HG02840 (cell line): Measurements from ENCODE around the gene RGPD4.
"Not testable (repeated sequence)": the region's sequence is repeated elsewhere in the genome, so short reads cannot be mapped to it uniquely, and the experiment has no call there.

ENCODE experiments used
- ATAC-seq: cut with Tn5 transposase; IDR thresholded peaks from one replicate; pipeline ENCODE4 v1.9.1; 2021; ENCODE audit warnings: mild to moderate bottlenecking, moderate library complexity, moderate number of reproducible peaks; ENCODE audit not compliant: unreplicated experiment, low FRiP score

Gene RGPD4

DNA sequence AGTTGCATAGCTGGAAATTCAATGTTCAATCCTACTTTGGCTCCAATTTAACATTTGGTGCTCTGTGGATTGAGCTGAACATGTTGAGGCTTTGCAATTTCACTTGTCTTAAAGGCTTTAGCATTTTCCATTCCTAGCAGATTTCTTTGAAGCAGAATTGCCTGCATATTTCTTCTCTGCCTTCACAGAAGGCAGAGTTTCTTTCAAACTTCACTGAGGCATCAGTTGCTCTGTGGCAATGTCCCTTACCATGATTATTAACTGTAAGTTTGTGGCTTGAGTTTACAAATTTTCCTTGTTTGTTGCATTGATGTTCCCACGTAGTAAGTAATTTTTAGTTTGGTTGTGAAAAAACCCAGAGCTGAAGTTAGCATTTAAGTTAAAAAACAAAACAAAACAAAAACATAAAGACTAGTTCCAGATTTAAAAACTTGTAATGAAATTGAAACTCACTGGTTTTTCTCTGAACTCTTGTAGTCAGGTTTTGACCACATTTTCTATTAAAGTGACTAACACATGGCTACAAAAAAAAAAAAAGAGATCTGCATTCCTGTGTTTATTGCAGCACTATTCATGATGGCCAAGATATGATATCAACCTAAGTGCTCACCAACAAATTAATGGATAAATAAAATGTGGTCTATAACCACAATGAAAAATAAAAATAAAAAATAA is 90.1 kb downstream of the RGPD4 start:
- not testable (repeated sequence) for ATAC-seq

DNA sequence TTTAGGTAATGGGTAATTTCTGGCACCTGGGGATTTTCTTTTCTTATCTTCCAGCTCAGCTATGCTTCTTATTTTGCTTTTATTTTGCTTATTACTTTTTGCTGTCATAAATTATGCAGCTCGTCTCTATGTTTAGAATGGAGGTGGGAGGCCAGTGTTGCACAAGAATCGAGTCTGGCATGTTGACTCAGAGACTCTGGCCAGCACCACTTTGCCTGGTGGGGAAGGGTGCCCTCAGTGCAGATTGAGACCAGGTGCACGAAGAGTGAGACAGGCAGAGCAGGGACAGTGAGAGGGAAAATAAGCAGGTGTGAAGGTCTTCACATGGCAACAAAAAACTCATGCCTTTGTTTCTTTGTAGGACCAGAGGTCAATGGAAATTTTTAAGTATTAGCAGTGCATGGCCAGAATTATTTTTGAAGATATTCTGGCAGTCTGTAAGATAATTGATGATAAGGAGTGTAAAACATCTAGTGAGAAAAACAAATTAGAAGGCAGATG is 100.4 kb downstream of the RGPD4 start:
- ATAC-seq: no peak

DNA sequence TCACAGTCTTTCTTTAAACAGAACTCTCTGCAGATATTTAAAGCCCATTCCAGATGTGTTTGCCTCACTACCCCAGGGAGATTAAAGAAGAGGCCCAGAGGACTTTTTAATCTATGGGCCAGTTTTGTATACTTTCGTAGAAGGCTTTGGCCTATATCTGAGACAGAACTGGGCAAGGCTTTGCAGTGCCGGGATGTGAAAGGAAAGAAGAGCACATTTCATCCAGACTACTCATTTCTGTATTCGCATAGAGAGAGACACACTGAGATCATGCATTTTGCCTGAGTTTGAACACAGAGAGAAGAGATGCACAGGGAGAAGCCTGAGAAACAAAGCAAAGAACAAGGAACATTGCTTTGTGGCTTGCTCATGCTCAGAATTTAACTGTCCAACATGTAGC is 104.7 kb downstream of the RGPD4 start:
- ATAC-seq: no peak

DNA sequence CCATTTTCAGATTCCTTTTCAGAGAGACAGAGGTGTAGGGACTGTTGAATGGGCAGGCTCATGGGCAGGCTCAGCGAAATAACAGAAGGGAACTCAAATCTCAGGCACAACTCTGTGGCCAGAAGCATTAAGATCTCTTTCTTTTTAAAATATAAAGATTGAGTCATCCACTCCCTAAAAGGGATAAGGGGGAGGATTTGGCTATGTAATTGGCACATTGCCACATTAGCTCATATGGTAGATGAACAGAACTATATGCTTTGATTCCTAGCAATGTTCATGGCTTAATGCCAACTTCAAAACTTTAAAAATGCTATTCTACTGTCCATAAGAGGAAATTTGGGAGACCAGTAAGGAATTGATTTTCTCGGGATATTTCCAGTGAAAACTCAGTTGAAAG is 105.8 kb downstream of the RGPD4 start:
- ATAC-seq: no peak

DNA sequence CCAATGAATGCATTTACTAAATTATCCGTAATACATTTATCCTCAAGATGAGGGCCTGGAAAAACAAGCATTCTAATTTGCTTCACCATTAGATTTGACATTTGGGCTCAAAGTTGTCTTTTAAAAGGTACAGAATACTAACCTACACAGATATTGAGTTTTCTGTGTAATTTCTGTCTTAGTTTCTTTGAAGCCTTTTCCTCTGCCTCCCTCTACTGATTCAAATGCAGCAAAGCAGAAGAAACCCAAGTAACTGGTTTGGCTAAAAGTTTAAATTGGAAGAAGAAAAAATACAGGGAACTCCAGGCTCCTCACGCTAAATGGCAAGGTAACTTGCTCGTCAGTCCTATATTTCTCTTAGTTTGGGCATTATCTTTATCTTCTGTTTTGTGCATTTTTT is 106.3 kb downstream of the RGPD4 start:
- ATAC-seq: no peak

DNA sequence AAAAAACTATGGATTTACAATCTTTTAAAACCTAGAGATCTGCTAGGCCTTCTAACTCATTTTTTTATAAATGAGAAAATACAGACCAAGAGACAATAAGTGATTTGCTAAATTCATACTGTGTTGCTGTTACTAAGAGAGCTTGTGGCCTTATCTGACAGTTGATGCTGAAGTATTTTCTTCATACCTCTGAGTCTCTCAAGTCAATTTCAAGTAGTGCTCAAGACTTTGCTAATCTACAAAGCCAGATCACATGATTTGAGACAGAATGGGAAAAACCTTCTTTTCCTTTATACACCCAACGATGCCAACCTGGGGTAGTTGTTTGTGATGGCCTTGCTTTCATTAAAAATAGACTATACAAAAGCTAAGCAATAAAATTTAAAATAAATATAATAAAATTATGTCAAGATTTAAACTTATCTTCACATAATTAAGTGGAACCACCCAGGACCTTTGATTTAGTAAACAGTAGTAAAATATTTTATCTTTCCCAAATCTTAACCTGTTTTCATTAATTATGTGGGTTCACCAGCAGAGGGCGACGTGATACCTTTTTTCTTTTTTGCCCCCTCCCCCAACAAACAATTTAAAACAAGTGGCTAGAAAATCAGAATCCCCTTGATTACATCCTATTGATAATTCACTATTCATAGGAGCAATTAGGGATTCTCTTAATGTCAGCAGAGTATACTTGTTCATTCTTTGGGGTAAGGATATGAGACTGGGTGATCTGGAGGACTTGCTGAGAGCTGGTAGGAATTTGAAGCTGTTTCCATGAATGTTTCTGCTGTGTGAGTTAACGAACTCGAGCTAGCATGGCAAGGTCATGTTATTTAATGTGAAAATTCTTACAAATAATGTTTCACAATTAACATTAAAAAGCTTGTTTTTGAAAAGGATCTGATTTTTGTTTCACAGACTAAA is 110.0 kb downstream of the RGPD4 start:
- ATAC-seq: no peak
